ENCODE results near the gene ZSWIM1.

The ZSWIM1 gene

GRCh38 chr20:45886590-45887345 is 5.7 kb downstream of the ZSWIM1 start:
- H3K4me3 ChIP-seq (ENCODE audit: control insufficient read depth, low read depth, low read length): no peak overlapping the region
- DNase-seq (ENCODE audit: low read depth): no peak
- TF ChIP-seq CTCF (conservative IDR thresholded peaks at IDR 0.05; ENCODE audit: control insufficient read depth, insufficient read depth, low read depth, low read length): no peak

- no peak for DNase-seq (ENCODE audit: low read depth)
- H3K4me3 ChIP-seq (ENCODE audit: control insufficient read depth, low read depth, low read length): no peak within 1 kb of the TSS
- TF ChIP-seq CTCF (conservative IDR thresholded peaks at IDR 0.05; ENCODE audit: control insufficient read depth, insufficient read depth, low read depth, low read length): no peak
Observed at GRCh38 chr20:45887346-45887715, 6.3 kb downstream of the ZSWIM1 start, which contains the start of gene SPATA25. TSS of gene SPATA25 (minus strand) at chr20:45887622. CDS start at chr20:45887590, 32 bp downstream.

GRCh38 chr20:45888681-45889080 is 7.7 kb downstream of the ZSWIM1 start:
- no peak overlapping the region for H3K4me3 ChIP-seq (ENCODE audit: control insufficient read depth, low read depth, low read length)
- no peak for TF ChIP-seq CTCF (conservative IDR thresholded peaks at IDR 0.05; ENCODE audit: control insufficient read depth, insufficient read depth, low read depth, low read length)
- DNase-seq (ENCODE audit: low read depth): no peak

GRCh38 chr20:45890077-45890984 is 9.3 kb downstream of the ZSWIM1 start:
- peak overlapping the region; percentile 73 for H3K4me3 ChIP-seq (ENCODE audit: control insufficient read depth, low read depth, low read length)
- TF ChIP-seq CTCF (conservative IDR thresholded peaks at IDR 0.05; ENCODE audit: control insufficient read depth, insufficient read depth, low read depth, low read length): peak; percentile 72
- DNase-seq (ENCODE audit: low read depth): peak; percentile 82

- peak; percentile 93 for DNase-seq (ENCODE audit: low read depth)
- no peak for TF ChIP-seq CTCF (conservative IDR thresholded peaks at IDR 0.05; ENCODE audit: control insufficient read depth, insufficient read depth, low read depth, low read length)
- peak within 1 kb of the TSS; percentile 73 for H3K4me3 ChIP-seq (ENCODE audit: control insufficient read depth, low read depth, low read length)
Observed at GRCh38 chr20:45890985-45891983, 10.3 kb downstream of the ZSWIM1 start, which contains the start of the genes CTSA and NEURL2. TSS of gene CTSA (plus strand) at chr20:45891335. CDS start at chr20:45891569, 234 bp downstream. TSS of gene NEURL2 (minus strand) at chr20:45891208. CDS start at chr20:45890991, 217 bp downstream.
